Measurements from ENCODE around the gene ZFYVE21. TPM values are rescaled to one million over a fixed set of nuclear protein-coding genes. Genes with fewer than 3 reads are reported as not detected.

ZFYVE21 gene
- total RNA-seq, 2 donors from 2014 or later: 97.1 to 159 TPM

Other genes with a start within 250 kb of the ZFYVE21 start
- gene CKB, start 193.0 kb upstream of the ZFYVE21 start, total RNA-seq: 100 to 1,000 TPM; 109 to 159 TPM
- gene TRMT61A, start 186.6 kb upstream of the ZFYVE21 start, total RNA-seq: 10 to 100 TPM; 18.6 to 18.8 TPM
- 10 to 100 TPM; 21.0 to 34.9 TPM for gene BAG5, start 153.2 kb upstream of the ZFYVE21 start, total RNA-seq
- gene COA8, start 152.8 kb upstream of the ZFYVE21 start, total RNA-seq: 10 to 100 TPM in 1 of 2 donors, 1 to 10 TPM in 1; 8.0 to 17.6 TPM
- 100 to 1,000 TPM; 545 to 588 TPM for gene KLC1, start 86.6 kb upstream of the ZFYVE21 start, total RNA-seq
- 10 to 100 TPM in 1 of 2 donors, 1 to 10 TPM in 1; 8.4 to 18.5 TPM for gene XRCC3, start 359 bp upstream of the ZFYVE21 start, total RNA-seq
- gene PPP1R13B, start 131.8 kb downstream of the ZFYVE21 start, total RNA-seq: 10 to 100 TPM; 10.7 to 15.3 TPM
- 10 to 100 TPM in 1 of 2 donors, not detected in 1; 12.0 TPM for gene TDRD9, start 212.6 kb downstream of the ZFYVE21 start, total RNA-seq
- gene RD3L, start 226.7 kb downstream of the ZFYVE21 start, total RNA-seq: not detected

Measured in thoracic aorta (tissue), 2 donors.